Vagina (tissue), 2 donors: ENCODE results near the gene TAF6L.

Experiments
- POLR2A ChIP-seq, 2 donors: fragments of 450-650 bp; IDR thresholded peaks; one replicate each; pipeline ENCODE4 v1.6.1; 2017; ENCODE audit warnings: antibody characterized with exemption in 2 of 2, mild to moderate bottlenecking in 2 of 2, moderate library complexity in 2 of 2
- POLR2AphosphoS5 ChIP-seq, 2 donors: sonication (generic); formaldehyde crosslinking; IDR thresholded peaks; one replicate each; pipeline ENCODE4 v1.9.0; 2017; ENCODE audit warnings: antibody characterized with exemption in 2 of 2, mild to moderate bottlenecking in 2 of 2, low read depth in 1 of 2; ENCODE audit not compliant: insufficient read depth in 1 of 2

DNA sequence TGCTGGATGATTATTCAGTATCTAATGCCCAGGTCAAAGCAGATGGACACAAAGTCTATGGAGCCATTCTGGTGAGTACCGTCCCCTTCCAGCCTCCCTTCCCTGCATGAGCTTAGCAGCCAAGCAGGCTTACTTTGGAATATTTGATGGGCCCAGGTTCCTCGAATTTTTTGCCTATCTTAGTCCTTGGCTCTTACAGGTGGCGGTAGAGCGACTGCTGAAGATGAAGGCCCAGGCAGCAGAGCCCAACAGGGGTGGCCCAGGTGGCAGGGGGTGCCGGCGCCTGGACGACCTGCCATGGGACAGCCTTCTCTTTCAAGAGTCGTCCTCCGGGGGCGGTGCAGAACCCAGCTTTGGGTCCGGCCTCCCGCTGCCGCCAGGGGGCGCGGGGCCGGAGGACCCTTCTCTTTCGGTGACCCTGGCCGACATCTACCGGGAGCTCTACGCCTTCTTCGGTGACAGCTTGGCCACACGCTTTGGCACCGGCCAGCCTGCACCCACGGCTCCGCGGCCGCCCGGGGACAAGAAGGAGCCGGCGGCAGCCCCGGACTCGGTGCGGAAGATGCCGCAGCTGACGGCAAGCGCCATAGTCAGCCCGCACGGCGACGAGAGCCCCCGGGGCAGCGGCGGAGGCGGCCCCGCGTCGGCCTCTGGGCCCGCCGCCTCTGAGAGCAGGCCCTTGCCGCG, 15.3 kb downstream of the TAF6L start:
- TF ChIP-seq POLR2AphosphoS5 (IDR thresholded peaks at IDR 0.05; ENCODE audit: insufficient read depth in 1 of 2, low read depth in 1 of 2) (no peak), POLR2A (IDR thresholded peaks at IDR 0.05) (no peak)
